DMS 273 (cell line): ENCODE measurements around the gene GIMAP5.

Source experiments
- DNase-seq: peaks from one replicate; lab custom pipeline; 2025; ENCODE audit not compliant: unreplicated experiment; lab: John Stamatoyannopoulos, UW

The GIMAP5 gene

DNA sequence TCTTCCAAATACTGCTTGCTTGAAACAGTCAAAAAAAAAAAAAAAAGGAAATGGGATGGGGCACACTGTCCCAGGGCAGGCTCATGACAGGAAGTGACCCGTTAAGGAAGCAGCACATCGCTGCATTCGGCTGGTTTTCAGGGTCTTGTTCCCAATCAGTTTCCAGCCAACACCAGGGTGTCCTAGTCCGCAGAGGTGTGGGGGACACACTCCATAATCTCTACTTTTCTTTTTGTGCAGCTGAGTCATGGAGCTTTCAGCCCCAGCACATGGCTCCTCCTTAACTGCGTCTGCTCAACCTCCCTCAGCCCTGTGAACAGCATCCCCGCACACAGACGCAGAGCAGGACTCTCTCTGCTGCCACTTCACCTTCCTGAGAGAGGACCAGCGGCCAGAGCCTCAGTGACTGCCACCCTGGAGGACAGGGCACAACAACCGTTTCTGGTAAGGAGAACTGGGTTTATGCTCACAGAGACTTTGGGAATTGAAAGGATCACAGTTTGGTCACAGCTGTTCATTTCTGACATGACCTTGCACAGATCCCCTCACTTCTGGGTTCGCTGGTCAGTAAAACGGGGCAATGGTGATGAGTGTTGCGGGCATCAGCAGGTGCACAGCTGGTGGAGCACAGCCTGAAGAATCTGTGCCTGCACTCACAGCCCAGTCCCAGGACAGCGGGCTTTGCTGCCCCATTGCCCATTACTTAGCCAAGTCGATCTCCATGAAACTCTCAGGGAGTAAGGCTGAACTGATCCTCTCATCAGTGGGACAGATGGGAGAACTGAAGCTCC, at the start of gene GIMAP5:
TSS of gene GIMAP5 (plus strand) at position 154 of the 791 bp plus-strand sequence. CDS start 3,467 bp downstream, outside the sequence.
- DNase-seq, result no peak

GRCh38 chr7:150688630-150689029, 48.6 kb upstream of the GIMAP5 start:
- DNase-seq, result no peak

- no peak for DNase-seq
Observed at GRCh38 chr7:150695654-150696053, 41.6 kb upstream of the GIMAP5 start.

DNA sequence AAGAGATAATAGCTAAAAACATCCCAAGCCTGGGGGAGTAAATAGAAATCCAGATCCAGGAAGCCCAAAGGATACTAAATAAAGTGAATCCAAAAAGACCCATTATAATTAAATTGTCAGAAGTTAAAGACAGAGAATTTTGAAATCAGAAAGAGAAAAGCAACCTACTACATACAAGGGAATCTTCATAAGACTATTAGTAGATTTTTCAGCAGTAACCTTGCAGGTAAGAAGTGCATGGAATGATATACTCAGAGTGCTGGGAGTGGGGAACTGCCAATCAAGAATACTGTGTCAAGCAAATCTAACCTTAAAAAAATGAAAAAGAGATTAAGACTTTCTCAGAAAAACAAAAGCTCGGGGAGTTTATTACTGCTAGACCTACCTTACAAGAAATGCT, 34.0 kb upstream of the GIMAP5 start:
- DNase-seq, result no peak

- no peak for DNase-seq
Observed at GRCh38 chr7:150715293-150715692, 21.9 kb upstream of the GIMAP5 start.

DNA sequence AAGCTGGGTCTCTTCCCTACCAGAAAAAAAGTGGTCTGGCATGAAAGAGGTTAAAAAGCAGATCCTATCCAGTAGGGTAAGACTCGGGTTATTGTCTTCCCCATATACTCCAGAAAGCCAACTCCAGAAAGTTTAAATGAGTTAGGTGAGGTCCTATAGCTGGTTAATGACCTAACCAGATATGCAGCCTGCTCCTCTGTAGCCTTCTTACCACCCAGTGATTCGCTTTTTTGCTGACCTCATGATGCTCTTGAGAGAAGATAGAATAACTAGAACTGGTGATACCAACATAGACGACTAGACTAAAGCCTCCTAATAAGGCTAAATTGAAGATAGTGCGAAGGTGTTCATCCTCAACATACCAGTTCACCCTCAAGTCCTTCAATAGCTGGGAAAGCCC, 21.5 kb upstream of the GIMAP5 start:
- no peak for DNase-seq

DNA sequence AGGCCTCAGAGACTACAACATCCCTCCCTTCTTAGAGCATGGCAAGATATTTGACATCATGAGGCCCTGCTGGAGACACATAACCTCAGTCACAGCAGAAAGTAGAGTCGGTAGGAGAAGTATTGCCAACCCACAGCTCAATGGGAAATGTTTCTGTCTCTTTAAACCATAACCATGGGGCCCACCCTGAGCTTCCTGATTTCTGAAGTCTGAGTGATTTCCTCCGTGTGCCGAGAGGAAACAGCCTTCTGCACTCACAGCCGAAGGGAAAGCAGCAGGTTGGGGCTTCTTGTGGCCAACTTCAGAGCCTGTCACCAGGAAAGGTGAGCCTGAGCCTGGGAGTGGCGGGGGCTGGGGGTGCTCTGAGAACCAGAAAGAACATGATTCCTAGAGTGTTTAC, 20.9 kb upstream of the GIMAP5 start, which contains the start of gene GIMAP1:
TSS of gene GIMAP1 (plus strand) at position 246 of the 400 bp plus-strand sequence. CDS start 2,435 bp downstream, outside the sequence.
- DNase-seq, result no peak

GRCh38 chr7:150716939-150717338, 20.3 kb upstream of the GIMAP5 start:
- no peak for DNase-seq

- DNase-seq, result no peak
Observed at GRCh38 chr7:150717814-150718420, 19.3 kb upstream of the GIMAP5 start.

DNA sequence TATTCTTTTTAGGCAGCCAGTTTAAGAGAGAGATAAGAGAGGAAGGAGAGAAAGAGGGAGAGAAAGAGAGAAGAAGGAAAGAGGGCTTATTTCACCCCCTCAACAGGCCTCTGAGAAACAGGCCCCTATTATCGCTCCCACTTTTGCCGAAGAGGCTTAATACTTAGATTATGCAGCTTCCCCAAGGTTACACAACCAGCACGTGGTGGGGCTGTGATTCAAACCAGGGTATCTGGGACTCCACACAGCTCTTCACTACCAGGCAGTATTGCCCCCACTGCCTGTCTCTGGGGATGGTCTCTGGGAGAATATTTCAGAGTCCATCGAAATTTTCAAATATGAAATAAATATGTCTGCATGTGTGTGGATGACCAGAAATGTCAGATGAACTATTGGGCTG, 17.8 kb upstream of the GIMAP5 start:
- no peak for DNase-seq

- DNase-seq, result no peak
Observed at GRCh38 chr7:150719960-150720891, 17.0 kb upstream of the GIMAP5 start.

GRCh38 chr7:150721970-150722373, 15.2 kb upstream of the GIMAP5 start:
- DNase-seq, result no peak

DNA sequence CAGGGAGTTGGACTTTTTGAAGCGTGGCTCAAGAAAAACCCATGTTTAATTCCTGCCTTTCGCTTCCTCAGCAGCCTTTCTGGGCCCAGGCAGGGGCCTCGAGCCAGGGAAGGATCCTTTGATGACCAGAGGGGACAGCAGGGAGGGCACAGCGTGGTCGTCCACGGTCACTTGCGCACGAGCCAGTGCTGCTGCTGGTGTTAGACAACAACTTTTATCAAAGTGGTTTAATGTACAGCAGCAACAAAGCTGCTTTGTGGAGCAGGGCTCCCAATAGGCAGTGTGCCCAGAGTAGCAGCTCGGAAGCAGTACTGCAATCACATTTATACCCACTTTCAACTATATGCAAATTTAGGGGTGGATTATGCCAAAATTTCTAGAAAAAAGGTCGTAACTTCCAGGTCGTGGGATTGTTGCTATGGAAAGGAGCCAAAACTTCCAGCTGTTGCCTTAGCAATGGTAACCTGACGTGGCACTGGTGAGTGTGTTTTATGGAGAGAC, 14.7 kb upstream of the GIMAP5 start:
- DNase-seq, result peak; percentile 58

DNA sequence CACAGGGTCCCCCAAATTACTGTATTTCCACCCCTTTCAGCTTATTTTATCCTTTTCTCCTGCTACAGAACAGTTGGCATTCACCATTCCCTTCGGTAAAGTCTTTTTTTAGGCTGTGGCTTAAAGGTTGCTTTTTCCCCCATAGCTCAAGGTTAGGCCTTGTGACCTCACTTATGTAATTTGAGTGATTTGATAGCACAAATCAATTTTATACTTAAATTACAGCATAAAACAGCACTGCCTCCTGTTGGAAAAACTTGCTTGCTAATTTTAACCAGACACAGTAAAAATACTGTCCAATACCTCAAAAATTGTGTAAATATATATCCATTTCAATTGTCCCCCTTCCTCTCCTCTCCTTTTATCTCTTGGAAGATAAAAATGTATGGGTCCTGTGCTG, 13.8 kb upstream of the GIMAP5 start:
- DNase-seq, result no peak

DNA sequence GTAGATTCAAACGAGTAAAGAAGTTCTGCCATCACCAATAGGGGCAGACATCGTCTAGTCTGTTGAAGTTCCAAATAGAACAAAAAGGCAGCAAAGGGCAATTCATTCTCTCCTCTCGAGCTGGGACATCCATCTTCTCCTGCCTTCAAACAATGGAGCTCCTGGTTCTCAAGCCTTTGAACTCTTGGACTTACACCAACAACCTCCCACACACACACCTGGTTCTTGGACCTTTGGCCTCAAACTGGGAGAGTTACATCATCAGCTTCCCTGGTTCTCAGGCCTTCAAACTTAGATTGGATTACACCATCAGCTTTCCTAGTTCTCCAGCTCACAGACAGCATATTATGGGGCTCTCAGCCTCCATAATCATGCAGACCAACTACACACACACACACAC, 9.8 kb upstream of the GIMAP5 start:
- no peak for DNase-seq

- DNase-seq, result no peak
Observed at GRCh38 chr7:150728011-150728410, 9.2 kb upstream of the GIMAP5 start.

GRCh38 chr7:150728609-150729008, 8.6 kb upstream of the GIMAP5 start:
- DNase-seq, result no peak

DNA sequence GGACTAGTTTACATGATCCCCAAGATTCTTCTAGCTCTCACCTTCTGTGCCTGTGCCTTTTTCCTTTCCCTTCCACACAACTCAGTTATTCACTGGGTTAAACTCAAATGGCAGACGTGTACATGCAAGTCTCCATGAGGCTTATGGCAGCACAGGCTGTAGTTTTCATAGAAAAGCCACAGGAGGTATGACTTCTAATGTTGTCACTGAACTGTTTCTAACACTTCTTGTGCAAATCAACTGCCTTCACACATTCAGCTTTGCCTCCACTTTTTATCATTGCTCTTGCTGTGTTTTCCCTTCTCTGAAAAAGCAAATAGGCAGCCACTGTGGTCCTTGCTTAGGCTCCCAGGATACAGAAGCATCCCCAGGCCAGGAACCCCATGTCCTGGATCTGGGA, 5.3 kb upstream of the GIMAP5 start:
- no peak for DNase-seq

DNA sequence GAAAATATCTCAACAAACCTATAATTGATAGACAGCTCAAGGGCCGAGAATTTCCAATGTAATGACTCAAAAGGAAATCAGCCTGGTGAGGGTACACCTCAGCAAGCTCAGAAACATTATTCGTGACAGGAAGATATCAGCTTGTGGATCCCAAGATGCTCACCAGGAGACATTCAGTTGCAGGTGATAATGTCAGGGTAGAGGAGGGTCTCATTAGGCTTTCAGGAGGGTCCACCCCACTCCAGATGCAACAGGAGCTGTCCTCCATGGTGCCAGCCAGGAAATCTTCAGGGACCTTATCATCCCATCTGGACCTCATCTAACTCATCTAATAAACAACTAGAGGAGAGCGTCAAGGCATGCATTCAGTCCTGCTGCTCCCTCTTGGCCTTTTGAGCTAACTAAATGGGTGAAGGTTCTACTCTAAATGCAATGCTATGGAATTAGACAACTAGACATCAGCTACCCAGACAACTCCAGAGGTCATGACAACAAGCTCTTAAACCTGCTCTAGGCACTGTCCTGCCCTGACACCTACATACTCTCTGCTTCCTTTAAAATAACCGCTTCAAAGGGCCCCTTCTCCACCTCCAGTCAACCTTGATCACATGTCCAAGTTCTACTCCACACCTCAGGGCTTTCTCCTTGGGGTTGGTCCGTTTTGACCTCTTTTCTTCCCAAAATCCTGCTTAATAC, 4.3 kb upstream of the GIMAP5 start:
- DNase-seq, result no peak

DNA sequence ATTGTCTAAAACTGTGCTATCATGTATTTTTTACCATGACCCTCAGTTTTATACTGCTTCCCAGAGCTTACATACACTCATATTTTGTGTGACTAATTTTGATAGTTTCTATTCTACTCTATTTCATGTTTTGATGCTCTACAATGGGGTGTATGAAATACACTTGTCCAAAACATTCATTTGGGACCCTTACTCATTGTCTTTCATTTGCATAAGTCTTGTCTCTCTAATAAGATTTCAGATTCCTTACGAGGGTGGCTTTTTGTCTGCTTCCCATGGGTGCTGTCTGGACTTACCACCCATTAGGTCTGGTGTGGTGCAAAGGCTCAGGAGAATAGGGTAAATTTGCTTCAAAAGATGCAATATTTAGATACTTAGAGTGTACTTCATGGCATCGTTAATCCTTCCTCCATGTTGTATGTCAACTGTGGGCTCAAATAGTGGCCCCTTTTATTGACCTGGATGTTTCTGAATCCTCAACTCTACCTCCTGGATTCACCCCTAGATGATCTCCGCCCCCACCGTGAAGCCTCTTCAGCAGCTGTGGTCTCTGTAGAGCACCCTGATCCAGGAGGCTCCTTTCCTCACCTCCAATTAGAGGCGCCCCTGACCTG, 3.6 kb upstream of the GIMAP5 start:
- no peak for DNase-seq
